ENCODE measurements around the gene GJA1. TPM values are rescaled to one million over a fixed set of nuclear protein-coding genes. Genes with fewer than 3 reads are reported as not detected.

GJA1 gene
- total RNA-seq, 1 donor from 2014 or later: 64.1 TPM

DNA sequence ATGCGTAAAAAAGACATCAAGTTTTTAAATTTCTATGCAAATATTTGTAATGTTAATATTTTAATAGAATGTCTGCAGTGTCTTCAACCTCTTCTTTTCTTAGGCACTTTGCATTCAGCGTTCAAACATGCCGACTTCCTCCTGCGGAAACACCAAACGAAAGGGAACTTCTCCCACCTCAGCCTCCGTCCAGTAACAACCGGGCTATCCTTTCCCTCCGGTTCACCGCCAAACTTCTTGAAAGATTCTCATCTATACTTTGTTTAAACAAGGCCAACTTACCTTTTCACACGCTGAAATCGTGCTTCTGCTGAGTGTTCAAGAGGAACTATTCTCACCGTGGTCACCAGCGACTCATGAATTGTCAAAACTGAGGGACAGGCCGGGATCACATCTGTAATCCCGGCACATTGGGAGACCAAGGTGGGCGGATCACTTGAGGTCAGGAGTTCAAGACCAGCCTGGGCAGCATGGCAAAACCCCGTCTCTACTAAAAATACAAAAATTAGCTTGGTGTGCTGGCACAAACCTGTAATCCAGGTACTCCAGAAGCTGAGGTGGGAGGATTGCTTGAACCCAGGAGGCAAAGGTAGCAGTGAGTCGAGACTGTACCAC is 44.8 kb downstream of the GJA1 start:
- intact Hi-C loops (cut with DNase I): no loop called here
- no peaks in the 10 kb centered on the region for H3K9me3 ChIP-seq
- ATAC-seq: no peak
- no peak for DNase-seq
- TF ChIP-seq, protein P1, sequence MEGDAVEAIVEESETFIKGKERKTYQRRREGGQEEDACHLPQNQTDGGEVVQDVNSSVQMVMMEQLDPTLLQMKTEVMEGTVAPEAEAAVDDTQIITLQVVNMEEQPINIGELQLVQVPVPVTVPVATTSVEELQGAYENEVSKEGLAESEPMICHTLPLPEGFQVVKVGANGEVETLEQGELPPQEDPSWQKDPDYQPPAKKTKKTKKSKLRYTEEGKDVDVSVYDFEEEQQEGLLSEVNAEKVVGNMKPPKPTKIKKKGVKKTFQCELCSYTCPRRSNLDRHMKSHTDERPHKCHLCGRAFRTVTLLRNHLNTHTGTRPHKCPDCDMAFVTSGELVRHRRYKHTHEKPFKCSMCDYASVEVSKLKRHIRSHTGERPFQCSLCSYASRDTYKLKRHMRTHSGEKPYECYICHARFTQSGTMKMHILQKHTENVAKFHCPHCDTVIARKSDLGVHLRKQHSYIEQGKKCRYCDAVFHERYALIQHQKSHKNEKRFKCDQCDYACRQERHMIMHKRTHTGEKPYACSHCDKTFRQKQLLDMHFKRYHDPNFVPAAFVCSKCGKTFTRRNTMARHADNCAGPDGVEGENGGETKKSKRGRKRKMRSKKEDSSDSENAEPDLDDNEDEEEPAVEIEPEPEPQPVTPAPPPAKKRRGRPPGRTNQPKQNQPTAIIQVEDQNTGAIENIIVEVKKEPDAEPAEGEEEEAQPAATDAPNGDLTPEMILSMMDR (IDR thresholded peaks at IDR 0.05): no peak
- no peak overlapping the region for H3K4me3 ChIP-seq
- H3K27me3 ChIP-seq (ENCODE audit: low read depth): no peaks in the 10 kb centered on the region
- no peak overlapping the region for H3K27ac ChIP-seq
- H3K36me3 ChIP-seq: no peaks in the 10 kb centered on the region
- no peaks in the 10 kb centered on the region for H3K4me1 ChIP-seq

DNA sequence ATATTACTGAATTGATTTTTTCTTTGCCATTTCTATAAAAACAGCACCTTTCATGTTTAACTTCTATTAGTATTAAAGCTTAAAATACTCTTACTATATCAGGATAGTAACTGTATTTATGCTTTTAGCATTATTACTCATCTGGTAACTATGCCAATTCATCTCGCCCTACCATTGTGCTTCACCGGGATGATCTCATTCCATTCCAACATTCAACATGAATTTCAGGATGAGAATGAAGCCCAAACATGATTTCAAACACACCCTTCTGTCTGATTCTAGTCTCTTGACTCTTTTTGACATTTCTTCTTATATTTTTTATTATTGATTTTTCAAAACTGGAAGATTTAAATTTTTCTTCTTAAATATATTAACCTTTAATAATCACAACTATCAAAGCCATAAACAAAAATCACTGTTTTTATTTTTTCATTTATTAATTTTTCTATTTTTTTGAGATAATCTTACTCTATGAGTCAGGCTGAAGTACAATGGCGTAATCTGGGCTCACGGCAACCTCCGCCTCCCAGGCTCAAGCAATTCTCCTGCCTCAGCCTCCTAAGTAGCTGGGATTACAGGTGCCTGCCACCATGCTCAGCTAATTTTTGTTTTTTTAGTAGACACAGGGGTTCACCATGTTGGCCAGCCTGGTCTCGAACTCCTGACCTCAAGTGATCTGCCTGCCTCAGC is 46.7 kb downstream of the GJA1 start:
- intact Hi-C loops (cut with DNase I): no loop called here
- no peaks in the 10 kb centered on the region for H3K4me1 ChIP-seq
- H3K9me3 ChIP-seq: no peaks in the 10 kb centered on the region
- H3K36me3 ChIP-seq: no peaks in the 10 kb centered on the region
- no peak for DNase-seq
- no peaks in the 10 kb centered on the region for H3K27me3 ChIP-seq (ENCODE audit: low read depth)
- no peak overlapping the region for H3K4me3 ChIP-seq
- ATAC-seq: no peak
- TF ChIP-seq, protein P1 (IDR thresholded peaks at IDR 0.05): no peak
- no peak overlapping the region for H3K27ac ChIP-seq

DNA sequence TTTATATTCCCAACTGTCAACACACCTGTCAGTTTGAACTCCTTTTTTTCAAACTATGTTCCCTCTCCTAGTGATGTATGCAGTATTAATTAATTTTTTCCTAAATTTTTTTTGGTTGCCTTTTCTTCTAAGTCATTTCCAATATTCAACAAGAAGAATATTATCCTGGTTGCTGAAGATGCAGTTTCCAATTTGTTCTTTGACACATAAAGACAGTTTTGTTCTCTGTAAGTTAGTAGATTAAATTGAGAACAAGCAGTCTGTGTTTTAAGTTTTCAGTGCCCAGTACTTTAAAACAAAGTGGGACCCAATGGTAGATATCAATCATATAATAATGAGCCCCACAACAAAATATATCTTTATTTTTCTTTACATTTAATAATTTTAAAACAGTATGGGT is 47.3 kb downstream of the GJA1 start:
- Histone ChIP-seq H3K4me3 (no peak overlapping the region), H3K27me3 (ENCODE audit: low read depth) (no peaks in the 10 kb centered on the region), H3K27ac (no peak overlapping the region), H3K36me3 (no peaks in the 10 kb centered on the region), H3K9me3 (no peaks in the 10 kb centered on the region), H3K4me1 (no peaks in the 10 kb centered on the region)
- DNase-seq (no peak), ATAC-seq (no peak)
- intact Hi-C loops (cut with DNase I): no loop called here
- TF ChIP-seq, protein P1 (IDR thresholded peaks at IDR 0.05): no peak

DNA sequence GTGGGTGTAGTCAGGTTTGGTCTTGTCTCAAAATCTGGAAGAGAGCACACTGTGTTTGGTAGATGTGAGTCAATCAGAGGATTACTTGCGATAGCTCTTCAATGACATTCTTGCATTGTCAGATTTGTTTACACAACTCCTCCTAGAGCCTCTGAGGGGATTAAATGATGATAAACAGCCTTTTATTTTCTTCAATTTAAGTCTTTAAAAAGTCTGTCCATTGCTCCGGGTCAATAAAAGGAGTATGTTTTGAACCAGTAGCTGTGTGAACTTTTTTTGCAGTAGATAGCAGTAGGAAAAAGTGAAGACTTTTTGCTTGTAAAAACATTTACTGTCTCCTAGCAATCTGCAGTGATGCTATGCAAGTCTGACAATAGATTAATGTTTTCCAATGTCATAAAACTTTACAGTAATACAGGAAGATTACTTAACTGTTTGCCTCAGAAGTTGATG is 49.9 kb downstream of the GJA1 start:
- H3K4me3 ChIP-seq: no peak overlapping the region
- TF ChIP-seq, protein P1 (IDR thresholded peaks at IDR 0.05): no peak
- ATAC-seq: no peak
- H3K27me3 ChIP-seq (ENCODE audit: low read depth): no peaks in the 10 kb centered on the region
- intact Hi-C loops (cut with DNase I): no loop called here
- DNase-seq: no peak
- H3K36me3 ChIP-seq: no peaks in the 10 kb centered on the region
- H3K4me1 ChIP-seq: no peaks in the 10 kb centered on the region
- no peaks in the 10 kb centered on the region for H3K9me3 ChIP-seq
- H3K27ac ChIP-seq: no peak overlapping the region

DNA sequence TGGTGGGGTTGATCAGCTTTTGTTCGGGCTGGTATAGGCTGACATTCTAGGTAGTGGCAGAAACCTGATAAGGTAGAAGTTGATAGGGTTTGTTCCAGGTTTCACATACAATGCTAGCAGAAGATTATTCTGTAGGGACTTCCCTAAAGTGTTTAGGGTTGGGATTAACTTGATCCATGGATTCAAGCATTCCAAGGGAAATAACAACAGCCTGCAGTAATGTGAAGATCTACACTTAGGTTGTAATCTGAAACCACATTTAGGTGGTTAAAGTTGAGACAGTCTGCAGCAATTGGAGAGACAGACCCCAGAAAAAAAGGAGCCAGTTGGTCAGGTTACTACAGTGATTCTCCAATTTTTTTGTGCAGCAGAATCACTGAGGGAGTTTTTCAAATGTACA is 56.1 kb downstream of the GJA1 start:
- TF ChIP-seq, protein P1 (IDR thresholded peaks at IDR 0.05): no peak
- intact Hi-C loops (cut with DNase I): no loop called here
- Histone ChIP-seq H3K4me3 (no peak overlapping the region), H3K9me3 (no peaks in the 10 kb centered on the region), H3K4me1 (no peaks in the 10 kb centered on the region), H3K36me3 (no peaks in the 10 kb centered on the region), H3K27me3 (ENCODE audit: low read depth) (no peaks in the 10 kb centered on the region), H3K27ac (no peak overlapping the region)
- ATAC-seq: no peak
- DNase-seq: no peak

Measured in lower lobe of right lung (tissue), 2 donors.